ENCODE results near the gene C1orf115. TPM values are rescaled to one million over a fixed set of nuclear protein-coding genes. Genes with fewer than 3 reads are reported as not detected.
"Not testable (repeated sequence)": the region's sequence is repeated elsewhere in the genome, so short reads cannot be mapped to it uniquely, and the experiment has no call there.

C1orf115 gene
- total RNA-seq, 1 donor from 2014 or later = 0.05 TPM

- H3K4me3 Mint-ChIP-seq = no peak overlapping the region
- H3K27ac Mint-ChIP-seq = no peak overlapping the region
- intact Hi-C loops (cut with micrococcal nuclease) = no loop called here
- peaks cover 4% of the 10 kb centered on the region for H3K4me1 Mint-ChIP-seq
- H3K36me3 Mint-ChIP-seq (ENCODE audit: low read depth) = no peaks in the 10 kb centered on the region
- no peak for DNase-seq
- peaks cover 6% of the 10 kb centered on the region for H3K27me3 Mint-ChIP-seq
- H3K9me3 Mint-ChIP-seq = no peaks in the 10 kb centered on the region
Measured at GRCh38 chr1:220700556-220701179, 10.5 kb downstream of the C1orf115 start.

- no peak for DNase-seq
- Mint-ChIP-seq H3K27ac (no peak overlapping the region), H3K27me3 (peaks cover 6% of the 10 kb centered on the region), H3K4me1 (peaks cover 4% of the 10 kb centered on the region), H3K9me3 (no peaks in the 10 kb centered on the region), H3K36me3 (ENCODE audit: low read depth) (no peaks in the 10 kb centered on the region), H3K4me3 (no peak overlapping the region)
- intact Hi-C loops (cut with micrococcal nuclease) = no loop called here
Measured at GRCh38 chr1:220701974-220702373, 11.8 kb downstream of the C1orf115 start.

- H3K27me3 Mint-ChIP-seq = peaks cover 6% of the 10 kb centered on the region
- no peaks in the 10 kb centered on the region for H3K9me3 Mint-ChIP-seq
- H3K27ac Mint-ChIP-seq = no peak overlapping the region
- intact Hi-C loops (cut with micrococcal nuclease) = no loop called here
- peaks cover 4% of the 10 kb centered on the region for H3K4me1 Mint-ChIP-seq
- no peak for DNase-seq
- H3K36me3 Mint-ChIP-seq (ENCODE audit: low read depth) = no peaks in the 10 kb centered on the region
- no peak overlapping the region for H3K4me3 Mint-ChIP-seq
Measured at GRCh38 chr1:220702733-220703270, 12.6 kb downstream of the C1orf115 start.

- Mint-ChIP-seq H3K4me1 (peaks cover 4% of the 10 kb centered on the region), H3K36me3 (ENCODE audit: low read depth) (no peaks in the 10 kb centered on the region), H3K27ac (no peak overlapping the region), H3K4me3 (no peak overlapping the region), H3K27me3 (peaks cover 6% of the 10 kb centered on the region), H3K9me3 (no peaks in the 10 kb centered on the region)
- intact Hi-C loops (cut with micrococcal nuclease) = no loop called here
- no peak for DNase-seq
Measured at GRCh38 chr1:220703305-220703704, 13.1 kb downstream of the C1orf115 start.

- intact Hi-C loops (cut with micrococcal nuclease) = no loop called here
Measured at GRCh38 chr1:220705782-220706181, 15.6 kb downstream of the C1orf115 start.

GRCh38 chr1:220706480-220706879 lies 16.3 kb downstream of the C1orf115 start:
- Mint-ChIP-seq H3K4me3 (no peak overlapping the region), H3K9me3 (no peaks in the 10 kb centered on the region), H3K27ac (no peak overlapping the region), H3K4me1 (peaks cover 6% of the 10 kb centered on the region), H3K27me3 (peaks cover 6% of the 10 kb centered on the region), H3K36me3 (ENCODE audit: low read depth) (no peaks in the 10 kb centered on the region)
- no peak for DNase-seq
- intact Hi-C loops (cut with micrococcal nuclease) = no loop called here

More at GRCh38 chr1:220705782-220706181, 15.6 kb downstream of the C1orf115 start:
- Mint-ChIP-seq H3K27ac (no peak overlapping the region), H3K4me3 (no peak overlapping the region), H3K9me3 (no peaks in the 10 kb centered on the region), H3K27me3 (peaks cover 6% of the 10 kb centered on the region), H3K4me1 (peaks cover 6% of the 10 kb centered on the region), H3K36me3 (ENCODE audit: low read depth) (no peaks in the 10 kb centered on the region)
- DNase-seq = no peak

GRCh38 chr1:220707160-220707559 lies 17.0 kb downstream of the C1orf115 start:
- Mint-ChIP-seq H3K9me3 (no peaks in the 10 kb centered on the region), H3K4me1 (peaks cover 2% of the 10 kb centered on the region), H3K4me3 (no peak overlapping the region), H3K27ac (no peak overlapping the region), H3K36me3 (ENCODE audit: low read depth) (no peaks in the 10 kb centered on the region), H3K27me3 (peaks cover 2% of the 10 kb centered on the region)
- intact Hi-C loops (cut with micrococcal nuclease) = no loop called here
- DNase-seq = no peak

- no peak for DNase-seq
- no peak overlapping the region for H3K4me3 Mint-ChIP-seq
- no peaks in the 10 kb centered on the region for H3K36me3 Mint-ChIP-seq (ENCODE audit: low read depth)
- no peak overlapping the region for H3K27ac Mint-ChIP-seq
- H3K9me3 Mint-ChIP-seq = no peaks in the 10 kb centered on the region
- no peaks in the 10 kb centered on the region for H3K27me3 Mint-ChIP-seq
- peaks cover 2% of the 10 kb centered on the region for H3K4me1 Mint-ChIP-seq
- intact Hi-C loops (cut with micrococcal nuclease) = no loop called here
Measured at GRCh38 chr1:220708244-220708643, 18.1 kb downstream of the C1orf115 start.

GRCh38 chr1:220708936-220709801 lies 19.0 kb downstream of the C1orf115 start:
- DNase-seq = no peak
- Mint-ChIP-seq H3K27me3 (no peaks in the 10 kb centered on the region), H3K4me3 (no peak overlapping the region), H3K4me1 (peaks cover 2% of the 10 kb centered on the region), H3K36me3 (ENCODE audit: low read depth) (no peaks in the 10 kb centered on the region), H3K9me3 (no peaks in the 10 kb centered on the region), H3K27ac (no peak overlapping the region)
- intact Hi-C loops (cut with micrococcal nuclease) = no loop called here

GRCh38 chr1:220710333-220710732 lies 20.2 kb downstream of the C1orf115 start:
- Mint-ChIP-seq H3K4me3 (no peak overlapping the region), H3K27me3 (no peaks in the 10 kb centered on the region), H3K9me3 (no peaks in the 10 kb centered on the region), H3K36me3 (ENCODE audit: low read depth) (no peaks in the 10 kb centered on the region), H3K27ac (no peak overlapping the region), H3K4me1 (peaks cover 2% of the 10 kb centered on the region)
- DNase-seq = no peak
- intact Hi-C loops (cut with micrococcal nuclease) = no loop called here

- peaks cover 2% of the 10 kb centered on the region for H3K4me1 Mint-ChIP-seq
- DNase-seq = no peak
- no peak overlapping the region for H3K4me3 Mint-ChIP-seq
- intact Hi-C loops (cut with micrococcal nuclease) = no loop called here
- H3K27ac Mint-ChIP-seq = no peak overlapping the region
- no peaks in the 10 kb centered on the region for H3K36me3 Mint-ChIP-seq (ENCODE audit: low read depth)
- no peaks in the 10 kb centered on the region for H3K9me3 Mint-ChIP-seq
- no peaks in the 10 kb centered on the region for H3K27me3 Mint-ChIP-seq
Measured at GRCh38 chr1:220711056-220711809, 21.1 kb downstream of the C1orf115 start.

GRCh38 chr1:220715986-220716385 lies 25.8 kb downstream of the C1orf115 start:
- intact Hi-C loops (cut with micrococcal nuclease); H3K27me3 Mint-ChIP-seq; H3K27ac Mint-ChIP-seq; H3K4me3 Mint-ChIP-seq; H3K36me3 Mint-ChIP-seq (ENCODE audit: low read depth); H3K9me3 Mint-ChIP-seq; H3K4me1 Mint-ChIP-seq; DNase-seq: not testable (repeated sequence)

GRCh38 chr1:220717800-220718640 lies 27.9 kb downstream of the C1orf115 start:
- DNase-seq = no peak
- intact Hi-C loops (cut with micrococcal nuclease) = no loop called here
- Mint-ChIP-seq H3K27ac (no peak overlapping the region), H3K9me3 (peaks cover 3% of the 10 kb centered on the region), H3K4me3 (no peak overlapping the region), H3K4me1 (no peaks in the 10 kb centered on the region), H3K36me3 (ENCODE audit: low read depth) (no peaks in the 10 kb centered on the region), H3K27me3 (peaks cover 4% of the 10 kb centered on the region)
